Stromal cell of bone marrow (primary cell): ENCODE measurements around the gene MGLL.

Experiments
- DNase-seq: peaks from one replicate; pipeline ENCODE4 v3.0.0-alpha.2; 2012; ENCODE audit warnings: low read depth

MGLL gene

DNA sequence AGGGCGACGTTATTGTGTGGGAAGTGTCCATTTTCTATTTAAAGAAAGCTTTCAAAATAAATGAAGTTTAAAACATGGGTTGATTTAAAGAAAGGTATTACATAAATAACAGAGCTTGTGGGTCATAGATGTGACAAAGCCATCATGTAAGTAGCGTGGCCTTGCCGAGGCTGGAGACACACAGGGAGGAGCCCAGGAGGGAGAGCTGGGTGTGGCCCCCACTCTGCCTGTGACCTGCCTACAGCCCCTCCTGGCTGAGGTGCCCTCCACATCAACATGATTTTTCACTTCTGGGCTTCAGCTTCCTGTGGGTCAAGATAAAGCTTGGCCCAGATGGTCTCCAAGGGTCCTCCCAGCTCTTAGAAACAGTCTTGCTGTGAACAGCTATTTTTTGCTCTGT, 12.5 kb upstream of the MGLL start:
- DNase-seq: no peak

DNA sequence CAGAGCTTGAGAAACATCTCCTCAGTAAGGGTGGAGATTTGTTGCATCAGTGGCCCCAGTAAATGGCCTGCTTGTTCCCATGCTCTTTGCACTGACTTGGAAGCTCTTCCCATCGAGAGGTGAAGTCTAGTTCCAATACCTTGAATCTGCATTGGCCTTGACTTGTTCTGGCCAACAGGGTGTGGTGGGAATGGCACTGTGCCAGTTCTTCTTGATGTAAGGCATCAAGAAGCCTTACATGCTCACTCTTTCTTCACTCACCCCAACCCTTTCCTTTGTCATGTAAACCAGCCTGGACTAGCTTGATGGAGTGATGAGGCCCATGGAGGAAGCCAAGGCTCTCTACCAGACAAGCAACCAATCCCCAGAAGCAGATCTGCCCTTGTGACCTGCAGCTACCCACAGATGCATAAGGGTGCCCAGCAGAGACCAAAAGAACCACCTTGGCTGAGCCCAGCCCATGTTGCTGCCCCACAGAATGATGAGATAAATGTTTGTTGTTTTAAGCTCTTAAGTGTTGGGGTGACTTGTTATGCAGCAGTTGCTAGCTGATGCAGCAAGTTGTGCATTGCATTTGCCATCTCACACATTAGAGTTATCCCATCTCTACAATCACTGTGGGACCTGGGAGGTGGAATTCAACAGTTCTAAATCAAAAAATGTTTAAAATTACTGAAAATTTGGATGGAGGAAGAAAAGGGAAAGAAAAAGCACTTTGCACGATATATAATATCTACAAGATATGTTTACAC, 11.1 kb upstream of the MGLL start:
- no peak for DNase-seq

DNA sequence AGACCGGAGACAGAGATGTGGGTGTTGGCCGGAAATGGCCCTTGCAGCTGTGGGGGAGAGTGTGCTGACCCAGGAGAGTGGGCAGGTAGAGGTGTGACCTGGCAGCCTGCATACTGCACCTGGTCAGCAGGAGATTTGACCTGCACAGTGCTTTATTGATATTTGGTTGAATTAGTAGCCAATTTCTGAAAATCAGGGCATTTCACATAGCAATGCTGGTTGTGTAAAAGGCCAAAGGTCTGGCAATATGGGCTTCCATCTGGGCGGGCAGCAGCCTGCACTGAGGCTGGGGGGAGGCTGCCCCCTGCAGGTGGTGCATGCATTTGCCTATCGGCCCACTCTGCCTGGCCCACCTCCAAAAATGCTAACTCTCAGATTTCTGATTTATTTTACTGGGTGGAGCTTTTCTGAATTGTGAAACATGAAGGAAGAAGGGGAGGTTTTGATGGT, 9.4 kb upstream of the MGLL start:
- DNase-seq: no peak

DNA sequence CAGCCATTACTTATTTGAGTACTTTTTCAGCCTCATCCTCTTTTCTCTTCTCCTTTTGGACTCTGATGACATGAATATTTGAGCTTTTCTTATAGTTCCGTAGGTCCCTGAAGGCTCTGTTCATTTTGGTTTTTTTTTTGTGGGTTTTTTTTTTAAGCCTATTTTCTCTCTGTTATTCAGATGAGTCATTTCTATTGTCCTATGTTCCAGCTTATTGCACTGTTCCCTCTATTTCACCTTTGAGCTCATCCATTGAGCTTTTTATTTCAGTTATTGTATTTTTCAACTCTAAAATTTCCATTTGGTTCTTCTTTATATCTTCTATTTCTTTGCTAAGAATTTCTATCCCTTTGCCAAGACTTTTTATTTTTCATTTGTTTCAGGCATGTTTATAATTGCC, 7.2 kb upstream of the MGLL start:
- no peak for DNase-seq

DNA sequence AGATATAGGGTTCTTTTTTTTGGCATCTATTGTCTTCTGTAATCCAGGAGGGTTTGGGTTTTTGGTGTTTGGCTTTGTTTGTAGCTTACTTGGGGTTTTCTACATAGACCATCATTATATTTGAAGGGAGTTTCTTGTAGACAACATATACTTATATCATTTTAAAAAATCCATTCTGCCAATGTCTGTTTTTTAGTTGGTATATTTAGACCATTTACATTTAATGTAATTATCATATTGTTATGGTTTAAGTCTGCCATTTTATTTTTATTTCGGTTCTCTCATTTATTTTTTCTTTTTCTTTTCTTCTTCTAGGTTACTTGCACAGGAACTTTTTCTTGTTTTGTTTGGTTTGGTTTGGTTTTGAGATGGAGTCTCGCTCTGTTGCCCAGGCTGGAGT, 5.5 kb upstream of the MGLL start:
- no peak for DNase-seq

DNA sequence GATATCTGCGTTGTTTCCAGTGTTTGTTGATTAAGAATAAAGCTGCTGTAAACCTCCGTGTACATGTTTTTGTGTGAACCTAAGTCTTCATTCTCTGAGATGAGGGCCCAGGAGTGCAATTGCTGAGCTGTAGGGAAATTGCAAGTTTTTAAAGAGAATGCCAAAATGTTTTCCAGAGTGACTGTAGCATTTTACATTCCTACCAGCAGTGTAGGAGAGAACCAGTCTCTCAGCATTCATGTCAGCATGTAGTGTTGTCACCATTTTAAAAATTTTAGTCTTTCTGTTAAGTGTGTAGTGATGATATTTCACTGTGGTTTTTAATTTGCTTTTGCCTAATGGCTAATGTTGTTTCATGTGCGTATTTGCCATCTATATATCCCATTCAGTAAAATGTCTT, 3.4 kb upstream of the MGLL start:
- DNase-seq: no peak

DNA sequence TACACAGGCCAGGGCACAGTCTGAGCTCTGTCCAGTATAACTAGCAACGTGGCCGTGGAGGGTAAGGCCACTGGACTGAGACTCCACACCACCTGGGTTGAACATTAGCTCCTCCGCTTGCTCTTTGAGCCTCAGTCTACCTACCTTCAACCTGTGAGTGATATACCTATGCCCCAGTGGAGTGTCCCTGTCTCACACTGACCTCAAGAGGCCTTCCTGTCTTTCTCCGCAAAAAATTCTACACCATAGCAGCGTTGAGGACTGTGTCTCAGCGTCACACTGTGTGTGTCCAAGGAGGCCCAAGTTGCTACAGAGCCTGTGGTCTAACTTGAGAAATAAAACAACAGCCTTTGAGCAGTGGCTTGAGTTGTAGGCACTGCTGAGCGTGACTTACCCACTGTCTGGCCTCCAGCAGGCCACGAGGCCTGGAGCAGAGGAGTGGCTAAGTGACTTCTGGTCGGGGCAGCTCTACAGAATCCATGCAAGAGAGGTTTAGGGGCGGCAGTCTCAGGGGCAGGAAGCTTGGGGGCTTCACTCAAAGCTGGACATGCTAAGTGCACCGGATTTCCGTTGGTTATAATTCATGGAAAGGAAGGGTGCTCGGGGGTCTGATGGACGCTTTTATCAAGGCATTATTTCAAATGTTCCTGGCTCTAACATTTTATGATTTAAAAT, 2.0 kb upstream of the MGLL start:
- no peak for DNase-seq

DNA sequence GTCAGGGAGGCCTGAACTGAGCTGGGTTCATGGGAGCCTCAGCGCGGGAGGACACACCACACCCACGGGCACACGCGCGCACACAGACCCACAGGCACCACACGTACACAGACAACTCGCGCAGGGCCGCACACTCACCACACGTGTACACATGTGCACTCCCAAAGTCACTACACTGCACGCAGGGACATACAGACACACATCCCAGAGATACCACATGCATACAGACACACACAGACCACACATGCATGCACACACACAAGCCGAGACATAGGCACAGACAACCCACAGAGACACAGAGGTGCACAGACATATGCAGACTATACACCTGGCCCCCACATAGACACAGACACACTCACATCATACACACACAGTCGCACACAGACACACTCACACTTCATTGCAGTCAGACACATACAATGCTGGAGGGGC, 1.1 kb upstream of the MGLL start:
- DNase-seq: no peak

DNA sequence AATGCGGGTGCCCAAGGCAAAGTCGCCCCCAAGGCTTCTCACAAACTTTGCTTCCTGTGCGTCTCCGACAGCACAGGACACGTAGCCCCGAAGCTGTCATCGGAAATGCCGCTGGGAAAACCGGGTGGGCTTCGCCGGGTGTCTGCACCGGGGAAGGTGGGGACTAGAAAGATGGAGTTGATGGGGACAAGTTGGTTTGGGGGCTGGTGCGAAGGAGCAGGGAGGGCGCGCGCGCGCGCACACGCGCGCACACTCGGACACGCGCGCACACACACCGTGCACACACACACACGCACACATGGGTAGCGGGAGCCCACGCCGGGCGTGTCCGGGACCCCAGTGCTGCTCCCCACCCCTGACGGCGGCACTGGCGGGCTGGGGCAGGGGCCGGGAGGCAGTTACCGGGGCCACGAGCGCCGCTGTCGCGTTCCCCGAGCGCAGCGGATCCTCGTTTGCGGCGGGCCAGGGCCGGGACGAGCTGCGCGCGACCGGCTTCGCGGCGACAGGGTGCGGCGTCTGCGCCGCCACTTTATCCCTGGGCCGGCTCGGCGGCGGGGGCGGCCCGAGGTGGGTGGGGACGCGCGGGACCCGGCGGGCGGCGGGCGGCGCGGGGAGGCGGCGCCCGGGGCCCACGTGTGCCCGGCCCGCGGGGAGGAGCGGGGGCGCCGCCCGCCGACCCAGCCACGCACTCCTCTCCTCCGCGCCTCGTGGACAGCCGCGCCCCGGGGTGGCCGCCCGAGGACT, 539 bp upstream of the MGLL start:
- no peak for DNase-seq

DNA sequence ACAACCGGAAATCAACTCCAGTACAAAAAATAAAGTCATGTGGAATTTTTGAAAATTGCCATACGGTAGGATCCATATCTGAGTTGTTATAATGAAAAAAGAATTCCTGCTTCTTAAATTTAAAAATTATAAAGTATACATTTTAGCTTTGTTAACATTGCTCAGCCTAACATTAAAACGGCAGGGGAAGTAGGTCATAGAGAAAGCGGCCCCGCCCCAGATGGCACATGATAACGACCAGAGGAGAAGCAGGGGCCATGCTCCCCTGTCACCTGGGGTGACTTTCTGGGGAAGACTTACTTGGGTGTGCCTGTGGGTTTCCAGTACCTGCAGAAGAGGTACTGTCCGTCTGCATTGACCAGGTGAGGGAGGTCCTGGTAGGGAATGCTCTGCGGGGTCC, 921 bp downstream of the MGLL start:
- DNase-seq: no peak

DNA sequence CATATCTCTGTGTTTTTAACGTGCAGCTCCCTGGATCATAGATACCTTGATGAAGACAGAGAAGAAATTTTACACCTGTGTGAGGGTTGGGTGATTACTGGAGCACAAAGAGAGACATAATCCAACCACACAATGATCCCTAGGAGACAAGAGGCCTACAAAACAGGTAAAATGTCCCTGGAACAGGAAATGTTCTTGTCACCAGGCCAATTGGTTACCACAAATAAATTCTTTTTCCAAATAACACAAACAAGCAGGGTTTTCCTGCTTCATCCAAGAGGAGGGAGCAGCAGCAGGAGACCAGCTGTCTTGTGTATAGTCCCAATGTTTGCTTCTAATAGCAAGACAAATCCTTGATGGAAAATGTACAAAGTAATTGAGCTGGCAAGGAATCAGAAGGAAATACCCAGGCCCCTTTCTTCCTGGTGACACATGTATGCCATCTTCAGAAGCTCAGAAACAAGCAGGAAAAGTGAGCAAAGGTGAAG, 1.4 kb downstream of the MGLL start:
- no peak for DNase-seq

DNA sequence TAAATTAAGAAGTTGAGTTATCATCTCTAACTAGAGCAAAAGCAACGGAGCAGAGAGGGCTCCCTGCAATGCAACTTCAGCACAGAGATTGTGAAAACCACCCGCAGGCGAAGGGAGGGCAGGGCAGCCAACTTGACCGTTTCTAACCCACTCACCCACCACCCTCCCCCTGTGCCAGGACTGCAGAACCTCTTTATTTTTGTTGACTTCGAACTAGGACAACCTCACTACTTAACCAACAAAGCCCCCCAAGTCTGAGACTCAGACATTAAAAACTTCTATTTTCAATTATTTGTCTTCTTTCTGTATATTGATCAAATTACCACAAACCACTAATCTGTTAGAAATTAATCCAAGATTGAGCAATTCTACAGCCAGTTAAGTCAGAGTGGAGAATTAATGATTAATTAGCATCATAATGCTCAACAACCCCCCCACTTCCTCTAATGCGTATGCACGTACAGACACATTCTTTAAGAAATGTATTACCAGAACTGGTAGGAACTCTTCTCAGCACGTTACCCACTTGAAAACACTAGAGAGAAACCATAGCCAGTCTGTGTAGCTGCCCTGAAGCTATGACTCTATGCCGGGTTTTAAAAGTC, 2.0 kb downstream of the MGLL start:
- no peak for DNase-seq

DNA sequence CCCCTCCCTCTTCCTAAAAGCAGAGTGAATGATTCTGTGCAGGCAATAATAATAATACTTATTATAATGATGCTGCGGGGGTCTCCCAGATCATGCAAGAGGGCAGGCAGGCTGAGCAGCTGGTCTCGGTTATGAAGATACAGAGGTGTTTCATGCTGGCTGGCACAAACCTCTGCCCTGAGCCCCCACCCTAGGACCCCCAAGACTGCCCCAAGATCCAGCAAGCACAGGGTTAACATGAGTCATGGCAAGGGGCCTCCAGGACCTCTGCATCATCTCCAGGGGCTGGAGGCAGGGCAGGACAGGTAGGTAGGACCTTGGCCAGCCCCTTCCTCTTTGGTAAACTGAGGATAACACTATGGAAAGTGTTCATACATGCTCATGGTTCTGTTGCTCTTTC, 2.7 kb downstream of the MGLL start:
- DNase-seq: no peak

DNA sequence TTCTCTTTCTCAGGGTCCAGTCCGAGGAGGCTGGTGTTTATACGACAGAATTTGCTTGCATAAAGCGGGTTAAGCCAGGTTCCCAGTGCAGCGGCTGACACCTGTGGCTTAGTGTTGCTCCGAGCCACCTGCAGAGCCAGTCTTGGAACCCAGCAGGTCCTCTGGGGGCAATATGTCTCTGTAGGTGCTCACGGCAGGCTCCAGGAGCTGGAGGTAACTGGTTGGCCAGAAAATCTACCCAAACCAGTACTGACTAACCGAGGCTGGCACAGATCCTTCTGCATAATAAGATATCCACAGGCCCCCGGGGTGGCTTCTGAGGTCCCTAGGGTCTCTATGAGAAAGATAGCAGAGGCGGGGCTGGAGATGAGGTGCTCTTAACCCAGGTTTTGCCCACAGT, 3.2 kb downstream of the MGLL start:
- no peak for DNase-seq

DNA sequence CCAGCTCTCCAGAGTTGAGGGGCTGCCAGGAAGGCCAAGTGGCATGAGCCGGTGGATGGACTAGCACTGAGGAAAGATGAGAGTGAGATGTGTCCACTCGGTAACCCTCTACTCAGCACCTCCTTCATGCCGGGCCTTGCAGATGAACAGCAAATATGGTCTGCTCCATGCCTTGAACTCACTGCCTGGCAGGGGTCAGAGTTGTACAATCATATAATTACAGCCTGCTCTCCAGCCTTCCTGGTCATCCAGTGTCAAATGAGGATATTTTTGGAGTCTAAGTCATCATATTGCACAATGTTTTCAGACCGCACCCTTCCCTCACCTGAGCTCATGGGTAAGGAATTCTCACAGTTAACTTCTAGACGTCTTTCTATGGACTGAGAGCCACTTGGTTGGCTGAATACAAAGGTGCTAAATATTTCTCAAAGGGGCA, 4.9 kb downstream of the MGLL start:
- no peak for DNase-seq

DNA sequence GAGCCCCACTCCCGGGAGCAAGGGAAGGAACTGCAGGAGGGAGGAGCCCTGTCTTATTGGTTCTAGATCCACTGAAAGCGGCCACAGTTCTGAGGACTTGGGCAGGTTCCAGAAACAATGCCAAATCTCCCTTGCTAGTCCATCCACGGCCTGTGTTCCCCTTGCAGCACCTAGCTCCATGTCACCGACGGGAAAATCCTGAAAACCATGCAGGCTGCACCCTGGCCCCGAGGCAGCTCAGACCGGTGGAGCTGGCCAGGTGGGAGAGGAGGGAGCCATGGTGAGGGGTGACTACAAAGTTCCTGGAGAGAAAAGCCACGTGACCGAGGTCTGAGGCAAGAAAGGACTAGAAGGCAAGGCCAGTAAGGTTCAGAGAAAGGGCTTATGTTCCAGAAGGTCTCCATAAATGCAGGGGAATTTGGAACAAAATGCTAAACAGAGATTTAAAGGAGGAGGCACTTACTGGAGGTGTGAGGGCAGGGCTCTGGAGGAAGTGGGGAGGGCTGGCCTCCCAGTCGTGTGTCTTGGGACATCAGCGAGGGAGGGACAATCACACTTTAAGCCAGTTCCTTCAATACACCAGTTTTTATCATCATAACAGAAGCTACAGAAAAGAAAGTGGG, 5.4 kb downstream of the MGLL start:
- no peak for DNase-seq

DNA sequence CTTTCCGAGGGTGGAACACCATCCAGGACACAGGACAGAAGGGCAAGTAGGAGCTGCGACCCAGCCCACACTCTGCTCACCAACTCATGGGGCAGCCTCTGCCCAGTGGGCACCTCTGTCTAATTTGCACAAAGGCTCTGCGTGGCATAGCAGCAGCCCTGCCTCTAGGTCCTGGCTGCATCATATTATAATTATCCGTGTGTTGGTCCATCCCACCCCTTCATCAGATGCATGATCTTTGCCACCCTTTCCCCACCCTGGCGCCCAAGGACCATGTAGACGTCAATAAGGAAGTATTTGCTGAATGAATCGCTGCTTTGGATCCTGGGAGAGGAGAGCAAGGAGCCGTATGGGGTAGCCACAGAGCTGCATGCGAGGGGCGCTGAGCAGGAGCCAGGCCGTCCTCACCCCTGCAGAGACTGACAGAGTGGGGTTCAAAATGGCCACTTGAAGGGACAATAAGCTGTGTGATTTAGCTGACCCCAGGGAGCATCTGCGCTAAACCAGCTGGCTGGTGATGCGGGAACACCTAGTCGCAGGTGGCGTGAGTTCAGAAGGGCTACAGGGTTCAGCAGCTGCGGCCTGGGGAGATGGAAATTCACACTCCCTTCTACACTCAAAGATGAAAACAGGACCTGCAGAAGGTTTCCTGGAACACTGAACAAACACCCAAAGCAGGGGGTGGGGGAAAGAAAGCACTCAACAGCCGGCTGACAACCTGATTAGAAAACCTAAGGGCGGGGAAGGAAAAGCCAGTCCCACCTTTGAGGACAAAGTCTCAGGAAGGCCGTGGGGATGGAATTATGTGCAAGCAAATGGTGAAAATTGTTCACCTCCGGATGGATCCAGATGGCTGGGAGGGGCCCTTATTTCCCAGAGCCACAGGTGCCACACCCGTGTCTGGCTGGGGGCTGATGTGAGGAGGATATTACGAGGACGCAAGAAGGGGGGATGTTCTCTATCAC, 6.4 kb downstream of the MGLL start:
- DNase-seq: no peak

DNA sequence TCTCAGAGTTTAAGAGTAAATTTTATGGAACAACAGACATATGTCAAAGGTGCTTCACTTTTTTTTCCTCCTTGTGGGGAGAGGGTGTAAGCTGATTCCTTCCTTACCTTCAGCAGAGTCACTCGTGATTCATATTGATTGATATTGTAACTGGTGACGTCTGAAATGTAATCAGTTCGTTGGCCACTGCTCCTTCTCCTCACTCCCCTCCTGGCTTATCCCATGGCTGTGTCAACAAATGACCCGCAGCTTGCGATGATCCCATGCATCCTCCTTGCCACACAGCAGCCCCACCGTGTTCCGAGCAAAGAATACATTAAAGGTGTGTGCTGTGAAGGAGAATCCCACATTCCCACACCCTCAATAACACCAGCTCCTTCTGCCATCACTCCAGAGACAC, 7.3 kb downstream of the MGLL start:
- no peak for DNase-seq

DNA sequence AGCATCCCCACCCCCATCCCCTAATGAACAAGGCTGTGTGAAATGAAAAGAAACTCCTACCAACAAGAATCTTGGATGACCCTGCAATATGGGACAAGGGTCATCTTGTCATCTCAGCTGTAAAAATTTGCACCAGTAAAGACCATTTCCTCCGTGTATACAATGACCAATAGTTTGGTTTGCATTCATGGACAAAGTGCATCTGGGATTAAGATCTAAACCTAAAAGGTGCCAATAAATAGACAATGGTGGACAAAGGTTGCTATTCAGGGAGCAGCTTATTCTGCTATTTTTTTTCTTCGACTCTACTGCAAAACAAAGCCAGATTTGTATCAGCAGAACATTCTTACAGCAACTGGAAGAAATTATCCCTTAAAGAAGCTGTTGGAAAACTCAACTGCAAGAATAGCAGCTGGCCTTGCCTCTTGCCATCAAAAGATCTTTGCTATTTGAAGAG, 8.0 kb downstream of the MGLL start:
- DNase-seq: no peak

DNA sequence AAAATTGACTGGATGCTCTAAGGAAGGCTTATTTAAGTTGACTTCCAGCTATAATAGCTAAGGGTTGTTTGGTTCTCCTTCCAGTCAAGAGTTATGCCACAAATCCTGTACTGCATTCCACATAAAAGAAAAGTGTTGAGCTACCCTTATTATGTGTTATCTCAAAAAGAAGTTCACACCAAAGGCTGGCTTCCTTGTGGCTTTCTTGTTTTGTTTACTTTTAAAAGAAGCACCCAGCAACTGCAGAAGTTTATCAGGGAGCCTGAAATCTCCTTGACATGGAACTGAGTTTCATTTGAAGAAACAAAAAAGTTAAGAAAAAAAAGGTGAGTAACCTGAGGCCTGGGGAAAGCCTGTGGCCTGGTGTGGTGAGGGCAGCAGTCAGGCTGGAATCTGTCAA, 10.2 kb downstream of the MGLL start:
- no peak for DNase-seq

DNA sequence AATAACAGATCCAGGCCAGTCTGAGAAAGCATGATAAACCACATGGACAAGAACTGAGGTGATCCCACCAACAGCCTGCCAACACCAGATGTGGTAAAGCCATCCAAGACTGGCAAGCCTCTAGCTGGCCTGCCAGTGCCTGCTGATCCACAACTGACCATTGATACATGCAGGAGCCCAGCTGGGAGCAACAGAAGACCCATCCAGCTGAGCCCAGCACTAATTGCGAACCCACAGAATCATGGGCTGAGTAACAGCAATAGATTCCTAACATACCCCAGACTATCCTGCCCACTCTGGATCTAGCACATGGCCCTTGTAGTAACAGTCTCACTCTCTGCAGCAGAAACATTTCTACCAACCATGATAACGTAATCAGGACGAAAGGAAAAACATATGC, 10.6 kb downstream of the MGLL start:
- no peak for DNase-seq
